ENCODE results near the gene TRIM62.

TRIM62 gene

DNA sequence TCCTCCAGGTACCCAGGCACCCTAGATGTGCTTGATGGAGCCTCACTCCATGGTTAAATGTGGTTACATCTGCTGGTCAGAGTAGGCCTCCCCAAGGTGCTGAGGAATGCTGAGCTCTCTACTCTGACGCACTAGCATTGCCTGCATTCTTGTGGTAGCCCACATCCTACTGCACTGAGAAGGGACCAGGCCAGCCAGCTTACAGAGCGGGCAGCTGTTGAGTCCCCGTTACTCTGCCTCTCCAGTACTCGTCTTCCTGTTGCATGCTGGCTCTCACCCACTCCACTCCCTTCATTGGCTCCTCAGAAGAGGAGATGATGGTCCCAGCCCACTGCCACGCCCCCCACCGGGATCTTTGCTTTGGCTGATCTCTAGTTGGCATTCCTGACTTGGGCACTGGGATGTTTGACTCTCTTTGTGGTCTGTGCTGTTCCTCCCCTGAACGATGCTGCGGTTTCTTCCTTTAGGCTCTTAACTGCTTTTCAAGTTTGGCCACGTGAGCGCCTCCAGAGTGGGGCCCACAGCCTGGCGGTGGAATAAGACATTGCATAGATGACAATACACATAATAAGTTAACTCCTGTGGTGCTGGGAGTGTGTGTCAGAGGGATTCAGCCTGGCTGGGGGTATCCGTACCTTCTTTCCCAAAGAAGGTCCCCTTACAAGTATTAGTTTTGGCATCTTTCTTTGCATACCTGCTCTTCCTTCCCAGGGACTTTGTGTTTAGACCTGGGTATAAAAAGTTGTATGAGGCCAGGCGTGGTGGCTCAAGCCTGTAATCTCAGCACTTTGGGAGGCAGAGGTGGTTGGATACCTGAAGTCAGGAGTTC, 82.3 kb downstream of the TRIM62 start:
- no peak for DNase-seq

DNA sequence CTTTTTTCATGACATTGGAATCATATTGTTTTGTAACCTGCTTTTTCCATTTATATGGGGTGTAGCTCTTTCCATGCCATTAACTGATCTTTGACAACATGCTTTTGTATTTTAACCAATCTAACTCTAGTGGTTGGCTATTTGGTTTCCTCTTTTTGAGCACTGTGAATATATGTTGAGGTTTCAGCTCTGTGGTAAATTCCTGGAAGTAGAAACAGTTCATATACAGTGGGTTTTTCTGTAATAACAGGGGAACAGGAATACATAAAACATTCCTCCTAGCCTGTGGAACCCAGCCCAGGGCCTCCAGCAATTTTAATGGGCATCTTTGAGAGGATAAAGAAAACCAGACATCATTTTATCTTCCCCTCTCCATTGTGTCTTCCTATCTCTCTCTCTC, 83.5 kb downstream of the TRIM62 start:
- no peak for DNase-seq

DNA sequence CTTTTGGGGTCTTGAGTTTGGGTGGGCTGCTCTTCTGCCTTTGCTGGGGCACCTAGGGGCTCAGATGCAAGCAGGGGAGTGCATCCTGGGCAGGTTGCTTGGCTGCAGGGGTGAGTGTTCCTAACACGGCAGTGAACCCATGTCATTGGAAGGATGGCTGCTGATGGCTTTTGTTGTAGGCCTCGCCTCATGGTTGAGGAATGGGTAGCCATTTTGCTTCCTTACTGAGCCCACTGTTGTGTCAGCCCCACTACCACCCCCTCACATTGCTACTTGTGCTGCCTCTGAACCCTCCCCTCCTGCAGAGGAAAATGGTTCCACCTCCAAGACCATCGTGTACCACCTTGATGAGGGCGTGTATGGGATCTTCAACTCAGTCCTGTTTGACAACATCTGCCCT, 84.1 kb downstream of the TRIM62 start:
- DNase-seq = no peak

DNA sequence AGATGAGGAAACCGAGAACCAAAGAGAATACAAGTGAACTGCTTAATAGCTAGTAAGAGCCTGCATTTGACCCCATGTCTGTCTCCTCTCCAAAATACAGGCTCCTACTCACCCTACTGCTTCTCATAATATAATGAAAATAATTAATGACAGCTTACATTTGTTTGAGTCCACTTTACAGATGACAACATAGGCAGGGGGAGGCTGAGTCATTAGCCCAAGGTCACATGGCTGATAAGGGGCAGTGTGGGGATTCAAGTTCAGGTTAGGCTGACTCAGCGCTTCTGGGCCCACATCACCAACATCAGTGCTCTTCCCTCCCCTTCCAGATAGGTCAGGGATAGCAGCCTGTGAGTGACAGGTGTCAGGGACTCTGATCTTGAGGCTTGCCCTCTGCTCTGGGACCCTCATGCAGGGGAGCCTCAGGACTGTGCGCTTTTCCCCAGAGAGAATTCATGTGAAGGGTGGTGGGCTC, 84.7 kb downstream of the TRIM62 start:
- DNase-seq = no peak

DNA sequence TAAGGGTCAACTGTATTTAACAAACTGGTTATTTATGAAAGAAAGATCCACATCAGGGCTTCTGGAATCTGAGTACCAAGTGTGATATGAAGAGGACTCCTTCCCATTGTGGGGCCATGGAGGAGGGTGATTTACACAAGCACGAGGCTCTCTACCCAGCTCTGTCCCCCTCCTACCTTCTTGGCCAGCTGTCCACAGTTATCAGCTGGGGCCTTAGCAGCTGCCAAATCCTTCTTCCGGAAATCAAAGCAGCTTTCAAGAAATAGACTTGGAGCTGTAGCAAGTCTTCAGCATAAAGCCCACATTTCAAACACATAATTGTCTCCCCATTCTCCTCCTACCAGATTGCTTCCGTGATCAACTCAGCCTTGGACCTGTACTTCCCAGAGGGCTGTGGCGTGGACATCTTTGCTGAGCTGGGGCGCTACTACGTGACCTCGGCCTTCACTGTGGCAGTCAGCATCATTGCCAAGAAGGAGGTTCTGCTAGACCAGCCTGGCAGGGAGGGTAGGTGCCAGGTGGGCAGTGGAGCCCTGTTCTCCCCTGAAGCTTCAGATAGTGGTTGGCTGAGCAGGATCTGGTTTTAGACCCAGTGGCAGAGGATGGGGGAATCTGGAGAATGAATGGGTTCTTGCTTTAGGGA, 85.4 kb downstream of the TRIM62 start:
- no peak for DNase-seq
